Measurements from ENCODE around the gene ADAMTSL3.

- TF ChIP-seq POLR2A (IDR thresholded peaks at IDR 0.05), result no peak
- TF ChIP-seq, protein P1, sequence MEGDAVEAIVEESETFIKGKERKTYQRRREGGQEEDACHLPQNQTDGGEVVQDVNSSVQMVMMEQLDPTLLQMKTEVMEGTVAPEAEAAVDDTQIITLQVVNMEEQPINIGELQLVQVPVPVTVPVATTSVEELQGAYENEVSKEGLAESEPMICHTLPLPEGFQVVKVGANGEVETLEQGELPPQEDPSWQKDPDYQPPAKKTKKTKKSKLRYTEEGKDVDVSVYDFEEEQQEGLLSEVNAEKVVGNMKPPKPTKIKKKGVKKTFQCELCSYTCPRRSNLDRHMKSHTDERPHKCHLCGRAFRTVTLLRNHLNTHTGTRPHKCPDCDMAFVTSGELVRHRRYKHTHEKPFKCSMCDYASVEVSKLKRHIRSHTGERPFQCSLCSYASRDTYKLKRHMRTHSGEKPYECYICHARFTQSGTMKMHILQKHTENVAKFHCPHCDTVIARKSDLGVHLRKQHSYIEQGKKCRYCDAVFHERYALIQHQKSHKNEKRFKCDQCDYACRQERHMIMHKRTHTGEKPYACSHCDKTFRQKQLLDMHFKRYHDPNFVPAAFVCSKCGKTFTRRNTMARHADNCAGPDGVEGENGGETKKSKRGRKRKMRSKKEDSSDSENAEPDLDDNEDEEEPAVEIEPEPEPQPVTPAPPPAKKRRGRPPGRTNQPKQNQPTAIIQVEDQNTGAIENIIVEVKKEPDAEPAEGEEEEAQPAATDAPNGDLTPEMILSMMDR (IDR thresholded peaks at IDR 0.05), result no peak
These were observed 261.0 kb downstream of the ADAMTSL3 start for GRCh38 chr15:83914906-83915305.
